Measurements from ENCODE around the gene HLA-DQA1.
A peak's percentile ranks its signal among the peaks of the same experiment; 100 is the strongest.
"Not testable (repeated sequence)": the region's sequence is repeated elsewhere in the genome, so short reads cannot be mapped to it uniquely, and the experiment has no call there.

HLA-DQA1 gene

DNA sequence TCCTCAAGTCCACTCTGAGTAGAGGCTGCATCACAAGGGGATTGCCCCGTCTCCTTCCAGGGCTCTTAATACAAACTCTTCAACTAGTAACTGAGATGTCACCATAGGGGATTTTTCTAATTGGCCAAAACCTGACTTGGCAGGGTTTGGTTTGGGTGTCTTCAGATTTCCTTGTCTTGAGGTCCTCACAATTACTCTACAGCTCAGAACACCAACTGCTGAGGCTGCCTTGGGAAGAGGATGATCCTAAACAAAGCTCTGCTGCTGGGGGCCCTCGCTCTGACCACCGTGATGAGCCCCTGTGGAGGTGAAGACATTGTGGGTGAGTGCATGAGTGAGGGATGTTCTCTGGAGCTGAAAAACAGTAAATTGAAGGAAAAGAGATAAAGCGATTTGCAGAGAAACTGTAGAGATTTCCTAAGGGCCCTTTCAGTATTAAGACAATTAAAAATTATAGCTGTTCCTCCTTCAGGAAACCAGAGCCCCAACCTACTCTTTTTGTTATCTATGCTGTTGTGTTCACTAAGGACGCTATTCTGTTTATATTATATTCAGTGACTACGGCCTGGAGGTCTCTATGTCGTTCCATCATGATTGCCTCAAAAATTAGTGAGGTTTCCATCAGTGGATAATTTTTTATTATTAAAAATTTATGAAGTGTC lies at the start of gene HLA-DQA1:
Gene HLA-DQA1 (plus strand): TSS at position 188 of the 662 bp plus-strand sequence. CDS start 53 bp downstream, at position 241.
- DNase-seq, result peak; percentile 75 to 80

DNA sequence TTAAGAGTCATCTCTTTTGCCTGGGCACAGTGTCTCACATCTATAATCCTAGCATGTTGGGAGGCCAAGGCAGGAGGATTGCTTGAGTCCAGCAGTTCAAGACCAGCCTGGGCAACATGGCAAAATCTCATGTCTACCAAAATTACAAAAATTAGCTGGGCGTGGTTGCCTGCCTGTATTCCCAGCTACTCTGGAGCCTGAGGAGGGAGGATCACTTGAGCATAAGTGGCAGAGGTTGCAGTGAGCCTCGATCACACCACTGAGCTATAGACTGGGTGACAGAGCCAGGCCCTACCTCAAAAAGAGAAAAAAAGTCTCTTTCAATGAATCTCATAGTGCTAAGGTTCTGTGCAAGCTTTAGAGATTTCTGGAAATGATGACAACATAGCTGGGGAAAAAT lies 49.0 kb upstream of the HLA-DQA1 start:
- no peak for DNase-seq

DNA sequence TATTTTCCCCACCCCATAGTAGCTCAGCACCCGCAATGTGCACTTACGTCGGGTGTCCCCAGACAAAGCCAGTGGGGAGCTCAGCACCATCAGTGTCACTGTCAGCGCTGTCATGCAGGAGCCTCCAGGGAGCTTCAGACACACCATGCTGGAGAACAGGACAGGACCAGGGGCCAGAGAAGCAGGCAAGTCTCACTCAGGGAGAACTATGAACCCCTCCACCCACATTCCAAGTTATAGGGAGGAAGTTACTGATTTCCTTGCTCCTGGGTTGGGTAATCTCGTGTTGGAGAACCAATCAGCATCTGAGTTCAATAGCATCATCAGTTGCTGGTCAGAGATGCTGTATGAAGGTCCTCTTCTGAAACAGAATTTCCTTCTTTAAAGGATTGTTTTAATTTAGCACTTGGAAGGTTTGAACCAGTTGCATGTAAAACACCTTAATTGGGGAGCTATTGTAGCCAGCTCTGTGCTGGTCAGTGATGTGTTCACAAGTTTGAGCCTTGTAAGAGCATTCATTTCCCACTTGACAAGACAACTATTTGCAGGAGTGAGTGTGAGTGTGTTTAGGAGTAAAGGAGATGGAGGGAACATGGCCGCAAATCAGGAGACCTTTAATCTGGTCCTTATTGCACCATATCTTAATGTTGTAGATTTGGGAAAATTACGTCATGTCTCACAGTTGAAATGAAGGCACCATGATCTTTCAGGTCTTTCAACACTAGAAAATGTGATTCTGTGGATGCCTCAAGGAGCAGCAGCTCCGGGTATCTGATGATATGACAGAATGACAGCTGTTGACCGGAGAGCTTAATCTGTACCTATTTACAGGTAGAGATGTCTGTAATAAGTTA lies 47.4 kb upstream of the HLA-DQA1 start, which contains the start of gene HLA-DRB1:
Gene HLA-DRB1 (minus strand): TSS at position 253 of the 854 bp plus-strand sequence. CDS start 106 bp downstream, at position 147.
- peak; percentile 71 for DNase-seq

DNA sequence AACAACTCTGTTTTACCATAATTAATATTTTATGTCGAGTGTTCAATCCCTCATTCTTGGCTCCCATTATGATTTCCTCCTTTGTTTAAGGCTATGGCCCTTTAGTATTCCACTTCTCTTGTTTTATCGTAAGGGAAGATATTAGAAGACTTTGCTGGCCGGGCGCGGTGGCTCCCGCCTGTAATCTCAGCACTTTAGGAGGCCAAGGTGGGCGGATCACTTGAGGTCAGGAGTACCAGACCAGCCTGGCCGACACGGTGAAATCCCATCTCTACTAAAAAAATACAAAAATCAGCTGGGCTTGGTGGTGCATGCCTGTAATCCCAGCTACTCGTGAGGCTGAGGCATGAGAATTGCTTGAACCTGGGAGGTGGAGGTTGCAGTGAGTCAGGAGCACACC lies 46.5 kb upstream of the HLA-DQA1 start:
- not testable (repeated sequence) for DNase-seq

DNA sequence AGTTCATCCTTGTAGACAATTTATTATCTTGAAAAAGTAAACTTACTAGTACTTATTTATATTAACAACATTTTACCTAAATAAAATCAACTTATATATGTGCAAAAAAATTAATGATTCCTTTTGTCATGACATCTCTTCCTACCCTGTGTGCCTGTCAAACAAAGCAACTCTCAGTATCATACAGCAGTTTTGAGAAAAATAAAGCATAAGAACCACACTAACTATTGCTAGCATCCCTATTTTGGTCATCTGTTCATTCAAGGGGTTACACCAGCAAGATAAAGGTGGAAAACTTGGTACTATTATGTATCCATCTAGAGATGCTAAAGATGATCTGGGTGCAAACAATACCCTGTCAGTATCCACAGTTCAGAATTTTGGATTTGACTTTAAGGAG lies 40.2 kb upstream of the HLA-DQA1 start:
- no peak for DNase-seq

DNA sequence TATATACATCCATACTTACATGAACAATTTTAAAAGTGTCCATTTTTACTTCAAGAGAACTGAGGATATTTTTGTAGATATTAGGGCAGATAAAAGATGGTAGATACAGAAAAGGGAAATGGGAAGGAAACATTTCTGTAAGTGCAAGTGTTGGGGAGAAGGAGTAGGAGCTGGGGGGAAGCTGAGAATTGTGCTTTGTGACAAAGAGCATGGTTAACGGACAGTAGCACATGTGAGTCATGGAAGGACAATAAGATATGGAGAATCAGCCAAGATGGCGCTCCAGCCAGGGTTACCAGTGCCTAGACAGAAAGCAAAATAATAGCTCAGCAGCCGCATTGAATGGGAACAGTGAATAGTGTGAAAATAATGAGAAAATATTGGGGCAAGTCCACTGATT lies 34.8 kb upstream of the HLA-DQA1 start:
- no peak for DNase-seq

DNA sequence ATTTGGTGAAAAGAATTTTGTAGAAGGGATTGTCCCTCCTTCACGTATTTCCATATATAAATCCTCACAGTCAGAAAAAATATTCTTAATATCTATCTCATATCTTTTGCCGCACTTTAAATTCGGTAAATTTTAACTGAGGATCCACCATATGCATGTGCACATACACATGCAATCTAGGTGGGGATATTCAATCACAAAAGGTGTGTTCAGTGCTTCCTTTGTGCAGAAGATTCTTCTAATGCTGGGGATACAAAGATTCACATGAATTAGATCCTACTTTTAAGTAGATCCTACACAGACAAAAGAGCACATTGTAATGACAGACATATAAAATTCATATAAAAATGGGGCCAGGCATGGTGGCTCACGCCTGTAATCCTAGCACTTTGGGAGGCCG lies 34.0 kb upstream of the HLA-DQA1 start:
- DNase-seq, result no peak

DNA sequence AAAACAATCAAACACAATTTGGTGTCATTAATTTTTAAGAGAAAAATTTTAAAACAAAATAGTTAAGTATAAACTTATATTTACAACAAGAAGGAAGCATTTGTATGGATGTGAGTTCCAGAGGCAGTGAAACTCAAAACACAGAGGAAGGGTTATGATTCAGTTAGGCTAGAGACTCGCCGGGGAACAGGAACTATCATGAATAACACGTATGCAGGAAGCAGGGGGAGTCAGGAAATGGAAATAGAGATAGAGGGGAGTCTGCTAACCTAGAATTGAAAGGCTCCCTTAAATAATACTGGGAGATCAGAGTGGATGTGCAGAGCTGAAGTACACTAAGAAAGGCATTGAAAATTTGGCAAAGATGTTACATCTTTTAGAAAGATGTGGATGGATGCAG lies 33.3 kb upstream of the HLA-DQA1 start:
- DNase-seq, result no peak

DNA sequence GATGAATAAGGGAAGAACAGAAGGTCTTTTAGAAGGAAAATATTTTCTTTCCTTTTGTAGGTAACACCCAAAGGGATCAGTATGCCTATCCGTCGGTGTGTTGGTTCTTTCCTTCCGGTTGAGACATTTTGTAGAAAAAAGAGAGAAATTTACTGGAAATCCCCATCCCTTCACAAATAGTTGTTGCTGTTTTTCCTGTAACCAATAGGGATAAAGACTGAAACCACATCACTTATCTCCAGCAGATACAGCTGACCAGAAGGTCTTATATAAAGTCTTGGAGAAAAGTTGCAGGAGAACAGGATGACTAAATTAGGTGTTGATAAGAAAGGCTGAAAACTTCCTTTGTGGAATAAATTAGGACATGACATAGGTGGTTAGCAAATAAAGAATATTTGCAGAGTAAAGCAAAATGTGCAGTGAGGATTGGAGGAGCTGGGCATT lies 32.8 kb upstream of the HLA-DQA1 start:
- peak; percentile 15 to 44 for DNase-seq

DNA sequence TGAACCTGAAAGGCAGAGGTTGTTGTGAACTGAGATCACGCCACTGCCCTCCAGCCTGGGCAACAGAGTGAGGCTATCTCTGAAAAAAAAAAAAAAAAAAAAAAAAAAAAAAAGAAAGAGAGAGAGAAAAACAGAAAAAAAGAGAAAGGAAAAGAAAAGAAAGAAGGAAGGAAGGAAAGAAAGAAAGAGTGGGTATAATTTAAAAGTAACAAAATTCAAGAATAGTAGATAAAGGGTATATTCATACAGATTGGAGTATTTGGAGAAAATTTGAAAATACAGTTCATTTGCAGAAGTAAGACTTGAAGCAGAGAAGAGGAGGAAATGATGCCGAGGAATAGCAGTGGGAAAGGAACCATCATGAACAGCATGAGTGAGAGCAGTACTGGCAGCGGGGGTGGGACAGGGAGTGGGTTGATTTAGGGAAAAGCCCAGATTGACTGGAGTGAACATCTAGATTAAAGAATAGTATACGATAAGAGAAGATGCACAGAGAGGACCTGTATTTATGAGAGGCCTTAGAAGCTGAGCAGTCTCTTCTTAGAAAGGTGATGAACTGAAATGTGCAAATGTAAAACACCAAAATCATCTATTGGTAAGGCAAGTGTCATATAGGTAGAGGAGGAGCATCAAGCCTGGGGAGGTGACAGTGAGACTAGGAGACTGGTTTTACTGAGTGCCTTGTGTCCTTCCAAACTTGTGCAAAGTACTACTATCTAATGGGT lies 29.8 kb upstream of the HLA-DQA1 start:
- DNase-seq, result no peak

DNA sequence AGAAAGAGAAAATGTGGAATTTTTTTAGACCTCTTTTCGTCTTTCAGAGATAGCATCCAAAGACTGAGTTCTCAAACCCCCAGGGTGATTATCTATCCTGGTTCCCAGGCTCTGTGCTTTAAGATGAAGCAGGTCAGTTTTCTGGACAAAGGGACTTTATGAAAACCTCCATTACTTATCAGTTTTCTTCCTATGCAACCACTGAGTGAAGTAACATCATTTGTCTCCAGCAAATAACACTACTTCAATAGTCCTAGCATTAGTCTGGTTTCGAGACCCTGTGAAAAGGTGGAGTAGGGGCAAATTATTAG lies 29.3 kb upstream of the HLA-DQA1 start:
- no peak for DNase-seq

DNA sequence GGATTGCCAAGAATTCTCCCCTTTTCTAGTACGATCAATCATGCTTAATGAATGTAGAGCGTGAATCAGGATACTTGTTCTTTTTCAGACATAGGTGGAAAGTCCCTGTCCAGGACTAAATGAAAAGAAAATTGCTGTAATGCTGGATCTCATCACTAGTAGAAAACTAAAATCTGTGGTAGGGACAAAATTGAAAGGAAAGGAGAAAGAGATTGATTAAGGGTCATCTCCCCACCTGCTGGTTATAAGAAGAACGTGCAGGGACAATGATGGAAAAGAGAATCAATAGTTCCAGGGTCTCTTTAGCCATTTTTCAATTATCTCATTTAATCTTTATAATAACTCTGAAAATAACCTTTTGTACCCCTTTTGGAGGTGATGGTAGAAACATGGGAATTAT lies 28.8 kb upstream of the HLA-DQA1 start:
- DNase-seq, result no peak

DNA sequence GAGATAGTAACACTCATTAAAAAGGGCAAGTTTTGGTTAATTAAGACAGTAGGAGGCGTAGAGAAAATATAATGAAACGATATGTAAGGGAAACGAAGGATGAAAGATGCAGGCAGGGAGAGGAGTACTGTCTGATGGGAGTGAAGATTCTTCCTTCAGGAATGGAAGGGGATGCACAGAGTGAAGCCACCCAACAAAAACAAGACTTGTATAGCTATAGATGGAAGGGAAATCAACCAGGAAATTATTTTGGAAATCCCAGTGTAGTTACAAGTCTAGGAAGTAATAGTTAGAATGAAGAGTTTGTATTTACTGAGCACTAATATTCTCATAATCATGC lies 27.8 kb upstream of the HLA-DQA1 start:
- DNase-seq, result no peak

DNA sequence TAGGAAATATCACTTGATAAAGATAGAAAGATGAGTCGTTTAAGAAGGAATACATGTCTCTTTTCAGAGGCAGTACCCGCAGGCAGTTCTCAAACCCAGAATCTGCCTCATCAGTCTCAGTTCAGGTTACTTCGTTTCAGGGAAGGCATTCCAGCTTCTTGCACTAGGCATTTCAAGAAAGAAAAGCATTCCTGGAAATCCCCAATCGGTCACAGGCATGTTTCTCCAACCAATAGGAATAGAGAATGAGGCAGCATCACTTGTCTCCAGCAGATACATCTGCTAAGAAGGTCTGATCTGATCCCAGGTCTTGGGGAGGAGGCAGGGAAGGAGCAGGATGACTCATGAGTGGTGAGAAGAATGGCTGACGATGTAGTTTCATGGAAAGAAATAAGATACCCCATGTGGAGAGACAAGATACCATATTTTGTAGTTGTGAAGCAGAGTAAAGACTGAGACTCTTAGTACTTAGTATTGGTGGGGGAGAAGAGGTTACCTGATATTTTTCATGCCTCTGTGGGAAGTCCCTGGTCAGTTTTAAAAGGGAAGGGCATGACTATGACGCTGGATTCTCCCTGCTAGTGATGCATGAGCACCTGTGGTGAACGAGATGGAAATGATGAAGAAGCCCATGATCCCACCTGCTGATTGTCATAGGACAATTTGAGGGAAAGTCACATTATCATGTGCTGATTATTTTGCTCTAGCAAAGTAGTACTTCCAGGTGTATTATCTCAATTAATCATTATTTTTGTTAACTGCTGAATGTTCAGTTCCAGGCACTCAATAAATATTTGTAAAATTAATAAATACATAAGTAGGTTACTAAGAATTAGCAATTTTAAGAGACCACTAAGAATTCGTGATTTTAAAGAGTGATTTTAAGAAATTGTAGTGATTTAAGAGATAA lies 27.2 kb upstream of the HLA-DQA1 start:
- peak; percentile 82 to 88 for DNase-seq

DNA sequence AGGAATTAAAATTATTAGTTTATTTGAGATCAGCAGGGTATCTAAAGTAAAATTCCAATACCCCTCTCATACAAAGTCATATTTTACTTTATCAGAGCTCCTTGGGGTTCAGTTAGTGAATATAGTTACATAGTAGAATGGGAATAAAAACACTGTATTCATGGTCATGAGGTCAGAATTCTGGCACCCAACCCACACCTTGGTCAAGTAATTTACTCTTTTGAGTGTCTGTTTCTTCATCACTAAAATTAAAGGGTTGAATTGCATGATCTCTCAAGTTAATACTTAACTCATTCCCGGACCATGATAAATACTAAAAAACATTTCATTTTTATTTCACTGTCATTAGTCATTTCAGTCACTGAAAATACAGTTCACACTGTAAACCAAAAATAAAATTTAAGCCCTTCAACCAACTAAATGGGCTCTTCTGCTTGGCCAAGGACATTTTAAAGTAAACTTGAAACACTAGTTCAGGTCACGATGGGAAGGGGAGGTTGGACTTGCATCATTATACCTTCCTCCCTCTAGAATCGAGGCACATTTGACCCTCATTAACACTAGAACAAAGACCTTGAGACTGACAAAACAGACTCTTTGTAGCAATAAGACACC lies 26.4 kb upstream of the HLA-DQA1 start:
- no peak for DNase-seq

DNA sequence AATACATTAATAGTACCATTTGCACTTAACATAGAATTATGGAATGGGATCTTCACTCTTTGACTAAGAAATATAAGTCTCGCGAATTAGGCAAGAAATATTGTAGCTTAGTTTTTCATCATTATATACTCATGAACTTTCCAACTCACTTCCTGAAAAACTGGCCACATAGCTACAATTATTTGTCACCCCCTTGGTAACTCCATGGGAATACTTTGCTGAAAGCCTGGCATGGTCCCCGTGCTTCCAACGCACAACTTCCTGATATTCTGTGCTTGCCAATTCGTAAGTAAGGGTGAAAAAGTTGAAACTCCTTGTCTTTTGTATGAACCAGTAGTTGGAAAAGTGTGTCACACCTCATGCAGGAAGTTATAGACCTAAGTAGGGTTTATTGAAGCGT lies 23.7 kb upstream of the HLA-DQA1 start:
- no peak for DNase-seq

DNA sequence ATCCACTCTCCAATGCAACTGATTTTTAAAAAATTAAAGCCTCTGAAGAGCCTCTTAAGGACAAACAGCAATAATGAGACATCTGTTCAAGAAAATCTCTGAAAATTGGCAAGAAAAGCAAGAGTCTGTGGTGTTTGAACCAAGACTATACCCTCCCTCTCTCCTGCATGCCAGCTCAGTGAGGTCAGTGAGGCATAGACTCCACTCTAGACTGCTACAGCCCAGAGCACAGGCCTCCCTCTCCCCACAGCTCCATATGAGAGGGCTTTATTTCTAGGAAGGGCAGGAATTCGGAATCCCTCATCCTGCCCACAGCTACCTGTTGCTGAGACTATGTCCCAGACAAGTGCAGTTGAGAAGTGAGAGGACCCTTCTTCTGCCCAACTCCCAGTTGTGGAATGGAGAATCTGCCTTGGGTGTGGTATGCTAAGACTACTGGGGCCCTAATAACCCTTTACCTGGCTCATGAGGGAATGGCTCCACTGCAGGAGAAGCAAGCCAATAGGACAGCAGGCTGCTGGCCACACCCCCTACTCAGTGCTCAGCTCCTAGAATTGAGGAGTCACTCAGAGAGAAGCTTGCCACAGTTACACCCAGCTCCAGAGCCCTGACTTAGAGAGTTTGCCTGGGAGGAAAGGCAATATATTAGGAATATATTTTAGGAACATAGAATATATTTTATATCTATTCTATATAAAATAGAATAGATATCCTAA lies 22.7 kb upstream of the HLA-DQA1 start:
- DNase-seq, result no peak

DNA sequence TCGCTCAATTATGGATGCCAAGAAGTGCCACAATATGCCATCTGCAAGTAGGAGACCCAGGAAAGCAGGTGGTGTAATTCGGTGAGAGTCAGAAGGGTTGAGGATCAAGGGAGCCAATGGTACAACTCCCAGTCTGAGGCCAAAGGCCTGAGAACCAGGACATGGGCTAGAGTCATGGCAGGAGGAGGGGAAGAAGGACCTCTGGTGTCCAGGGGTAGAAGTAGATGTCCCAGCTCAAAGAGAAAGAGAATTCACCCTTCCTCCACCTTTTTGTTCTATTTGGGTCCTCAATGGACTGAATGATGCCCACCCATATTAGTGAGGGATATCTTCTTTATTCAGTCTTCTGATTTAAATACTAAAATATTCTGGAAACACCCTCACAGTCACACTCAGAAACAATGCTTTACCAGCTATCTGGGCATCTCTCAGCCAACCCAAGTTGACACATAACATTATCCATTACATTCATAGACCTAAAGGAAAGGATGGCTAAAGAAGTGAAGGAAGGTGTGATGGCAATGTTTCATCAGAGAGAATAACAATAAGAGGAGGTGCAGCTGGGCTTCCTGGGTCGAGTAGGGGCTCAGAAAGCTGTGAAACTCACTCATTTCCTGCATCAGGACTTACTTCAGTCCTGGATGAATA lies 21.2 kb upstream of the HLA-DQA1 start:
- DNase-seq, result no peak

DNA sequence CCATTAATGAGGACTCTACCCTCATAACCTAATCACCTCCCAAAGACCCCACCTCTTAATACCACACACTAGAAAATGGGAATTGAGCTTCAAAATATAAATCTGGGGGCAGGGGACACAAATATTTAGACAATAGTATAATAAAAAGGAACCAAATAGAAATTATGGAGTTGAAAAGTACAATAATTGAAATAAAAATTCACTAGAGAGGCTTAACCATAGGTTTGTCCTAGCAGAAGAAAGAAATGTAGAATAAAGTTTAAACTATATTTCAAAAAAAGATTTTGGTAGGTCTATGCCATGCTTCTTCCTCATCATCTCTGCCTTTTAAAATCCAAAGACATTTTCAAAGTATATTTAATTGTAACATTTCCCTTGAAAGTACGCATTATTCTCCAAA lies 19.5 kb upstream of the HLA-DQA1 start:
- no peak for DNase-seq

DNA sequence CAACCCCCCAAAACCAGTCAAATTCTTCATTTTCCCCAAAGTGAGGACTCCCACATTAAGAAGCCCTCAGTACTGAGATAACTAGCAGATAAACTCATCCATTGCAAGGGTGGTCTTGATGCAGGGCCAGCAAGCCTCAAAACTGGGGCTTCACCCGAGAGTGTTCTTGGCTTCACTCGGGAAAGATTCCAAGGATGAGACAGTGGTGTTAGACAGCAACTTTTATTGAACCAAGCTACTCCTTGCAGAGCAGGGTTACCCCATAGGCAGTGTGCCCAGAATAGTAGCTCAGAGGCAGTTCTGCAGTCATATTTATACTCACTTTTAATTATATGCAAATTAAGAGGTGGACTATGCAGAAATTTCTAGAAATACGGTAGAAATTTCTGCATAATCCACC lies 15.8 kb upstream of the HLA-DQA1 start:
- no peak for DNase-seq

Measured in CD4-positive, alpha-beta T cell treated with Interferon alpha-2 for 1 hour (primary cell).